Keratinocyte (primary cell): ENCODE results near the gene GSTM2.
"Not testable (repeated sequence)": the region's sequence is repeated elsewhere in the genome, so short reads cannot be mapped to it uniquely, and the experiment has no call there.

Source experiments
- CTCF ChIP-seq, 3 experiments: IDR thresholded peaks in 1 of 3; conservative IDR thresholded peaks in 1 of 3; optimal IDR thresholded peaks in 1 of 3; 2 replicates in 2 of 3; 3 replicates in 1 of 3; pipeline versions ENCODE3 to v1.5.1; 2011; ENCODE audit warnings: low read length in 3 of 3, mild to moderate bottlenecking in 3 of 3, moderate library complexity in 2 of 3, control low read depth in 1 of 3, inconsistent platforms in 1 of 3; ENCODE audit not compliant: insufficient read depth in 2 of 3; ENCODE audit errors: extremely low read depth in 1 of 3
- EZH2 ChIP-seq: IDR thresholded peaks from one replicate; pipeline ENCODE4 v1.6.1; 2012; ENCODE audit warnings: inconsistent platforms, mild to moderate bottlenecking, low read length, moderate library complexity

DNA sequence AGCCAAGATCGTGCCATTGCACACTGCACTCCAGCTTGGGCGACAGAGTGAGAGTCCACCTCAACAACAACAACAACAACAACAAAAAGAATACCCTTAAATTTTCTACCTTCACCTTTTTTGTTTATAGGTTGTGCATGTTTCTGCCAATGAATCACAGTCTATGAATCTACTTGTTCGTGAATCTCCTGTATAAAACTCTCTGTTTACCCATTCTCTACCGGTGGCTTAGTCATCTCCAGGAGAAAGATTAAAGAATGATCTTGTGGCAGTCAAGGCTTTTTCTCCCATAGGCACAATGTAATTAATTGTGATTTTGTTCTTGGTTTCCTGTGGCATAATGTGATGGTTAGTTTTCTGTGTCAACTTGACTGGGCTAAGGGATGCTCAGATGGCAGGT is 30.0 kb downstream of the GSTM2 start:
- not testable (repeated sequence) for TF ChIP-seq CTCF (optimal IDR thresholded peaks at IDR 0.05 in 1 of 3, IDR thresholded peaks at IDR 0.05 in 1 of 3, conservative IDR thresholded peaks at IDR 0.05 in 1 of 3; ENCODE audit: extremely low read depth in 1 of 3, insufficient read depth in 2 of 3, low read length in 3 of 3); EZH2
